Effector memory CD4-positive, alpha-beta T cell (primary cell): ENCODE data around the gene RAI14.
"Not testable (repeated sequence)": the region's sequence is repeated elsewhere in the genome, so short reads cannot be mapped to it uniquely, and the experiment has no call there.

Source experiments
- DNase-seq, 3 donors: peaks; one replicate each; pipeline ENCODE4 v3.0.0-alpha.2; 2020
- H3K27ac ChIP-seq: 2 replicates; pipeline ENCODE4 v1.7.0; 2013; ENCODE audit warnings: mild to moderate bottlenecking, low read length, moderate library complexity; ENCODE audit not compliant: insufficient read depth, poor library complexity, severe bottlenecking
- H3K27me3 ChIP-seq: replicated peaks from 2 replicates; pipeline ENCODE4 v1.7.0; 2013; ENCODE audit warnings: mild to moderate bottlenecking, low read length; ENCODE audit not compliant: insufficient read depth, control insufficient read depth, poor library complexity, severe bottlenecking
- H3K36me3 ChIP-seq: 2 replicates; pipeline ENCODE4 v1.7.0; 2013; ENCODE audit warnings: mild to moderate bottlenecking, low read length, moderate library complexity; ENCODE audit not compliant: control insufficient read depth, insufficient read depth
- H3K4me1 ChIP-seq: 2 replicates; pipeline ENCODE4 v1.7.0; 2013; ENCODE audit warnings: low read length, mild to moderate bottlenecking; ENCODE audit not compliant: control insufficient read depth, insufficient read depth, poor library complexity, severe bottlenecking
- H3K4me3 ChIP-seq: 2 replicates; pipeline ENCODE4 v1.7.0; 2013; ENCODE audit warnings: low read length, low read depth, mild to moderate bottlenecking; ENCODE audit not compliant: insufficient read depth, poor library complexity, severe bottlenecking
- H3K9me3 ChIP-seq: 2 replicates; pipeline ENCODE4 v1.7.0; 2013; ENCODE audit warnings: mild to moderate bottlenecking, low read length, moderate library complexity; ENCODE audit not compliant: control insufficient read depth

RAI14 gene

DNA sequence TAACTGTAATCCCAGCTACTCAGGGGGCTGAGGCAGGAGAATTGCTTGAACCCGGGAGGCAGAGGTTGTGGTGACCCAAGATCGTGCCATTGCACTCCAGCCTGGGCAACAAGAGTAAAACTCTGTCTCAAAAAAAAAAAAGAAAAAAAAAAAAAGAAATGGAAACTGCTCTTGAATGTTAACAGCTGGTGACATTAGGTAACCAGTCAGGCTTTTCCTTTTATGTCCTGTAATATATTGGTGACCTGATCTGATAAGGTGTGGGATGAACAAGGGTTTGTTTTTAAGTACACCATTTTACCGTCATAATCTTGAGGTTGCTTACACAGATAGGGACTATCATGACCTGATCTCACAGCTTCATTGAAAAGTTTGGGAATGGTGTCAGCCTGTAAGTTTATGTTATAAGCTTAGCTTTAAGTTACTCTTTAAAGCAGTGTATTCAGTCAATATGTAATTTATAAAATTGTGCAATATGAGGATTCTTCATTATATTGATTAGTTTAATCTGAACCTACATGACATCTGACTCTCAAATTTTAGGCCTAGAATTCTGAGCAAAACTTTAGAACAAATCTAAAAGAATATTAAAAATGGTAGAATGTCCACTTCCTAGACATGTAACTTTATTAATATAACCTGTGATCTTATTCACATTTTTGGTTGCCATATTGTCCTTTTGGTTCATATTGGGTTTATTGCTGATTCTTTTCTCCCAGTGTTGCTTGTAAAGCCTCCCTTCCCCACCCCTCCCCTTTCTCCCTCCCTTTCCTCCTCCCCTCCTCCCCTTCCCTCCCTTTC lies 41.4 kb downstream of the RAI14 start:
- no peak overlapping the region for H3K27ac ChIP-seq
- no peaks in the 10 kb centered on the region for H3K36me3 ChIP-seq
- H3K4me3 ChIP-seq: no peak overlapping the region
- H3K4me1 ChIP-seq: no peaks in the 10 kb centered on the region
- no peak for DNase-seq
- H3K27me3 ChIP-seq: no peaks in the 10 kb centered on the region
- no peaks in the 10 kb centered on the region for H3K9me3 ChIP-seq

- Histone ChIP-seq H3K27me3 (no peaks in the 10 kb centered on the region), H3K4me1 (no peaks in the 10 kb centered on the region)
- DNase-seq: no peak
Measured at GRCh38 chr5:34698109-34698419, 41.9 kb downstream of the RAI14 start.

GRCh38 chr5:34698754-34699153 lies 42.6 kb downstream of the RAI14 start:
- no peak overlapping the region for H3K4me3 ChIP-seq
- H3K27ac ChIP-seq: no peak overlapping the region
- H3K27me3 ChIP-seq: no peaks in the 10 kb centered on the region
- no peaks in the 10 kb centered on the region for H3K36me3 ChIP-seq
- no peaks in the 10 kb centered on the region for H3K9me3 ChIP-seq
- DNase-seq: no peak
- H3K4me1 ChIP-seq: no peaks in the 10 kb centered on the region

More at GRCh38 chr5:34698109-34698419, 41.9 kb downstream of the RAI14 start:
- no peak overlapping the region for H3K4me3 ChIP-seq
- no peaks in the 10 kb centered on the region for H3K9me3 ChIP-seq
- H3K27ac ChIP-seq: no peak overlapping the region
- H3K36me3 ChIP-seq: no peaks in the 10 kb centered on the region

- H3K27me3 ChIP-seq: no peaks in the 10 kb centered on the region
- no peaks in the 10 kb centered on the region for H3K9me3 ChIP-seq
- H3K36me3 ChIP-seq: no peaks in the 10 kb centered on the region
- H3K4me3 ChIP-seq: no peak overlapping the region
- no peak overlapping the region for H3K27ac ChIP-seq
- DNase-seq: no peak
- no peaks in the 10 kb centered on the region for H3K4me1 ChIP-seq
Measured at GRCh38 chr5:34699155-34700077, 43.3 kb downstream of the RAI14 start.

GRCh38 chr5:34700078-34700452 lies 43.9 kb downstream of the RAI14 start:
- no peaks in the 10 kb centered on the region for H3K36me3 ChIP-seq

DNA sequence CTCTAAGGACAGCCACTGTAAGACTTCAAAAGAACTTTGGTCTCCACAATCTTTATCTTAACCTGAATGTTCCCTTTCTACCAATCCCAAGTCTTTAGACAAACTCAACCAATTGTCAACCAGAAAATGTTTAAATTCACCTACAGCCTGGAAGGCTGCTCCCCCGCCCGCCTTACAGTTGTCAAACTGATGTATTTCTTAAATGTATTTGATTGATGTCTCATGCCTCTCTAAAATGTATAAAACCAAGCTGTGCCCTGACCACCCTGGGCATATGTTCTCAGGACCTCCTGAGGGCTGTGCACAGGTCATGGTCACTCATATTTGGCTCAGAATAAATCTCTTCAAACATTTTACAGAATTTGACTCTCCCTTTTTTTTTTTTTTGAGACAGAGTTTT lies 45.3 kb downstream of the RAI14 start:
- H3K9me3 ChIP-seq, H3K27ac ChIP-seq, H3K4me3 ChIP-seq, H3K4me1 ChIP-seq, DNase-seq, H3K36me3 ChIP-seq, H3K27me3 ChIP-seq: not testable (repeated sequence)

More at GRCh38 chr5:34700078-34700452, 43.9 kb downstream of the RAI14 start:
- DNase-seq: no peak
- no peak overlapping the region for H3K27ac ChIP-seq
- H3K9me3 ChIP-seq: no peaks in the 10 kb centered on the region
- no peaks in the 10 kb centered on the region for H3K27me3 ChIP-seq
- no peaks in the 10 kb centered on the region for H3K4me1 ChIP-seq
- H3K4me3 ChIP-seq: no peak overlapping the region

DNA sequence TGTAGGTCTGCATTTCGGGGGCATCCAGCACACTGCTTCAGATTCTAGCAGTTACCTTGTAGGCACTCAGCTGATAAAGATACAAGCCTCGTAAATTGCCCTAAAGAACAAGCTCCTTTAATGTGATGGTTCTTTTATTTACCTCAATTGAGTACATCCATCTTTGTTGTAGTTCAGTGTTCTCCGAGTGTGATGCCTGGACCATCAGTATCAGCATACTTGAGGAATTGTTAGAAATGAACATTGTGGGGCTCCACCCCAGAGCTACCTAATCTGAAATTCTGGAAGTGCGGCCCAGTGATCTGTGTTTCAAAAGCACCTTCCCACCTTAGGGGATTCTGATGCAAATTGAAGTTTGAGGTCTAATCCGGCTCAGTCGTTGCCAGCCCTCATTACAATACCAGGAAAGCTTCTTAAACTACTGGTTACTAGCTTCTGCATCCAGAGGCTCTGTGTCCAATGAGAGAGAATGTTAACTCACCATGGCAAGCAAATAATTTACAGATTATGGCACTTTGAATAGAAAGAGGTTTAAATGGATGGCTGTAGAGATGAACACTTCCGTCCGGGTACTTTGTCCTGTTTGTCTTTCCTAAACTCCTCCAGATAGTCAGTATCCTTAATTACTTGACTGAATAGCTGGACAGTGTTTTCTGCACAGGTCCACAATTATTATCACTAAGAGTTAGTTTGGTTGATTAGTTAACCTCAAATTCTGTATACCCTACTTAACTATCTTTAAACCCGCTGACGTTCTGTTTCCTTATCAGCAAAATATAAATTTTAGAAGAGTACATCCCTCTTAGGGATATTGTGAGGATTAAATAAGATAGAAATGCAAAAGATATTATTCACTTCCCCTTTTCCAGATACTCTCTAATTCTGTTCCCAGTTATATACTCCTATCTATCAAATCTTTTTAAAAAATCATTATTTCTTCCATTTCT lies 47.9 kb downstream of the RAI14 start:
- Histone ChIP-seq H3K4me3 (no peak overlapping the region), H3K9me3 (no peaks in the 10 kb centered on the region), H3K27ac (no peak overlapping the region), H3K4me1 (no peaks in the 10 kb centered on the region), H3K27me3 (no peaks in the 10 kb centered on the region), H3K36me3 (no peaks in the 10 kb centered on the region)
- no peak for DNase-seq

DNA sequence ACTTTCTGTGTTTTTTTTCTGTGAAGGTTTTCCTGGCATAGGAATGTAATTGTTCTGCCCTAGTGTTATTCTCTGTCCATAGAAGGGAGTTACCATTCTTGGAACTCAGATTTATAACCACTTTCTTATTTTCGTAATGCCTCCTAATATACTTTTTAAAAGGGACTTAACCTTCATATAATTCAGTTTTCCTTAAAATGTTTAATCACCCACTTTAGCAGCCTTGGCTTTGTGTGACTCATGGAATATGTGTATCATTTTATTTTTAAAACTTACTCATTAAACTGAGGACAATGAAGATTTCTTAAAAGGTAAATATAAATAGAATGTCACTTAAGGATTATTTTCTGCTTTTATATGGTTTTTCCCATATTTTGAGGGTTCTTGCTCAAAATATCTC lies 50.0 kb downstream of the RAI14 start:
- Histone ChIP-seq H3K36me3 (no peaks in the 10 kb centered on the region), H3K4me3 (no peak overlapping the region), H3K4me1 (no peaks in the 10 kb centered on the region), H3K27ac (no peak overlapping the region), H3K9me3 (no peaks in the 10 kb centered on the region), H3K27me3 (no peaks in the 10 kb centered on the region)
- no peak for DNase-seq

- H3K27ac ChIP-seq: no peak overlapping the region
- H3K4me3 ChIP-seq: no peak overlapping the region
- H3K9me3 ChIP-seq: no peaks in the 10 kb centered on the region
- H3K4me1 ChIP-seq: no peaks in the 10 kb centered on the region
- H3K36me3 ChIP-seq: no peaks in the 10 kb centered on the region
- no peaks in the 10 kb centered on the region for H3K27me3 ChIP-seq
- no peak for DNase-seq
Measured at GRCh38 chr5:34707451-34708107, 51.5 kb downstream of the RAI14 start.
